T-helper 1 cell (primary cell): ENCODE measurements around the gene PIGC.

Source experiments
- DNase-seq, 5 donors: peaks; one replicate each; pipeline ENCODE4 v3.0.0-alpha.2; 2012 to 2020

The PIGC gene

GRCh38 chr1:172427191-172427590, 16.7 kb downstream of the PIGC start:
- DNase-seq = peak in 1 of 5 donors; percentile 31

GRCh38 chr1:172425339-172425738, 18.5 kb downstream of the PIGC start:
- DNase-seq = no peak

GRCh38 chr1:172423336-172423735, 20.5 kb downstream of the PIGC start:
- no peak for DNase-seq

GRCh38 chr1:172421974-172422604, 21.8 kb downstream of the PIGC start:
- DNase-seq = no peak

GRCh38 chr1:172420385-172420784, 23.5 kb downstream of the PIGC start, which contains the start of gene C1orf105:
TSS of gene C1orf105 (plus strand) at chr1:172420685. CDS start at chr1:172420886, 201 bp downstream.
- no peak for DNase-seq

GRCh38 chr1:172417557-172417956, 26.3 kb downstream of the PIGC start:
- no peak for DNase-seq

GRCh38 chr1:172416496-172417035, 27.3 kb downstream of the PIGC start:
- DNase-seq = no peak

GRCh38 chr1:172414331-172414730, 29.5 kb downstream of the PIGC start:
- DNase-seq = no peak

- DNase-seq = no peak
Observed at GRCh38 chr1:172411791-172412338, 32.0 kb downstream of the PIGC start.

GRCh38 chr1:172410027-172410426, 33.8 kb downstream of the PIGC start:
- no peak for DNase-seq

GRCh38 chr1:172408958-172409357, 34.9 kb downstream of the PIGC start:
- no peak for DNase-seq

GRCh38 chr1:172406968-172407367, 36.9 kb downstream of the PIGC start:
- no peak for DNase-seq

GRCh38 chr1:172405912-172406311, 38.0 kb downstream of the PIGC start:
- no peak for DNase-seq

GRCh38 chr1:172404121-172404520, 39.7 kb downstream of the PIGC start:
- DNase-seq = no peak

GRCh38 chr1:172402878-172403569, 40.8 kb downstream of the PIGC start:
- no peak for DNase-seq

GRCh38 chr1:172401892-172402291, 42.0 kb downstream of the PIGC start:
- peak in 1 of 5 donors; percentile 22 for DNase-seq

- DNase-seq = no peak
Observed at GRCh38 chr1:172401477-172401876, 42.4 kb downstream of the PIGC start.

GRCh38 chr1:172400722-172401105, 43.2 kb downstream of the PIGC start:
- DNase-seq = no peak

GRCh38 chr1:172399756-172400721, 43.8 kb downstream of the PIGC start:
- no peak for DNase-seq

GRCh38 chr1:172398970-172399755, 44.7 kb downstream of the PIGC start:
- peak in 2 of 5 donors; percentile 10 to 52 for DNase-seq

- no peak for DNase-seq
Observed at GRCh38 chr1:172398193-172398592, 45.7 kb downstream of the PIGC start.

- no peak for DNase-seq
Observed at GRCh38 chr1:172397633-172398032, 46.2 kb downstream of the PIGC start.
